KMS-11 (cell line): ENCODE results near the gene ACKR3.

Experiments
- H2AFZ ChIP-seq: fragments of 200-600 bp; sonication (generic); 2 replicates; pipeline ENCODE4 v1.6.1; 2016; ENCODE audit warnings: antibody characterized with exemption, mixed run types, low read depth
- H3K27ac ChIP-seq: fragments of 200-600 bp; sonication (generic); 2 replicates; pipeline ENCODE4 v1.6.1; 2016; ENCODE audit warnings: mild to moderate bottlenecking, mixed run types
- H3K27me3 ChIP-seq: fragments of 200-600 bp; sonication (generic); 2 replicates; pipeline ENCODE4 v1.6.1; 2017; ENCODE audit warnings: mild to moderate bottlenecking, low read depth, mixed run types, moderate library complexity; ENCODE audit not compliant: insufficient read depth
- H3K36me3 ChIP-seq: fragments of 200-600 bp; sonication (generic); 2 replicates; pipeline ENCODE4 v1.6.1; 2017; ENCODE audit warnings: mild to moderate bottlenecking, mixed run types; ENCODE audit not compliant: insufficient read depth
- H3K4me1 ChIP-seq: fragments of 200-600 bp; sonication (generic); 2 replicates; pipeline ENCODE4 v1.6.1; 2016; ENCODE audit warnings: mild to moderate bottlenecking, low read depth, mixed run types; ENCODE audit not compliant: poor library complexity, severe bottlenecking
- H3K4me2 ChIP-seq: fragments of 200-600 bp; sonication (generic); 2 replicates; pipeline ENCODE4 v1.7.0; 2016; ENCODE audit warnings: mild to moderate bottlenecking, mixed run types
- H3K4me3 ChIP-seq: fragments of 200-600 bp; sonication (generic); IDR thresholded peaks from 2 replicates; pipeline ENCODE4 v1.6.1; 2017; ENCODE audit warnings: low read depth, low read length, mixed read lengths; ENCODE audit not compliant: insufficient read depth
- H3K79me2 ChIP-seq: fragments of 200-600 bp; sonication (generic); 2 replicates; pipeline ENCODE4 v1.6.1; 2016; ENCODE audit warnings: low read depth, mixed run types; ENCODE audit not compliant: insufficient read depth
- H3K9ac ChIP-seq: fragments of 200-600 bp; sonication (generic); 2 replicates; pipeline ENCODE4 v1.6.1; 2016; ENCODE audit warnings: mild to moderate bottlenecking, mixed run types
- H4K20me1 ChIP-seq: fragments of 200-600 bp; sonication (generic); 2 replicates; pipeline ENCODE4 v1.6.1; 2016; ENCODE audit warnings: mild to moderate bottlenecking, mixed run types; ENCODE audit not compliant: insufficient read depth
- TF ChIP-seq, protein P1 (sequence below): fragments of 200-600 bp; sonication (generic); conservative IDR thresholded peaks from 2 replicates; pipeline ENCODE4 v1.6.1; 2017; ENCODE audit warnings: low read depth, mild to moderate bottlenecking, antibody characterized with exemption, low read length, moderate library complexity, mixed read lengths

Gene ACKR3

DNA sequence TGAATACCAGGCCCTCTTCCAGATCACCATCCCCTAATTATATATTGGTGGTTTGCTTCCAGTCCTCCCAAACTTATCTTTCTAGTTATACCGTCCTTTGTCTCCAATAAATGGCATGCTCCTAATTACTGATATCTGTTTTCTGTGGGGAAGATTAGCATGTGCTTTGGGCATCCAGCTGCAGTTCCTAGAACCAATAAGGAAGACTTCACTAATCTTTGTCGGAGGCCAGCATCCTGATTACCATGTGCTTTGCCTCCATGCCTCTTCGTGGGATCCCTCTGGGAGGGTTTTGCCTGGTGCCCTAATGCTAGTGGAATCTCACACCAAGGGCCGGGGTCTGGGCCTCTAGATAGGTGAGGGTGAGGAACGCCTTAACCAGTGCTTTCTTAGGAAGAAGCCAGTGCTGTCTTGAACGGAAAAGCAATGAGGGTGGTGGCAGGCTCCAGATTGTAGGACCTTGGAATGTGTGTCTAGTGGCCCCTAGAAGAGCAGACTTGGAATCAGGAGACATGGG is 47.7 kb downstream of the ACKR3 start:
- Histone ChIP-seq H3K4me2 (no peak overlapping the region), H3K36me3 (no peaks in the 10 kb centered on the region), H3K4me3 (no peak overlapping the region), H3K79me2 (no peaks in the 10 kb centered on the region), H3K4me1 (no peaks in the 10 kb centered on the region), H2AFZ (no peak overlapping the region), H3K9ac (no peak overlapping the region), H4K20me1 (no peaks in the 10 kb centered on the region), H3K27ac (no peak overlapping the region), H3K27me3 (no peaks in the 10 kb centered on the region)
- TF ChIP-seq, protein P1, sequence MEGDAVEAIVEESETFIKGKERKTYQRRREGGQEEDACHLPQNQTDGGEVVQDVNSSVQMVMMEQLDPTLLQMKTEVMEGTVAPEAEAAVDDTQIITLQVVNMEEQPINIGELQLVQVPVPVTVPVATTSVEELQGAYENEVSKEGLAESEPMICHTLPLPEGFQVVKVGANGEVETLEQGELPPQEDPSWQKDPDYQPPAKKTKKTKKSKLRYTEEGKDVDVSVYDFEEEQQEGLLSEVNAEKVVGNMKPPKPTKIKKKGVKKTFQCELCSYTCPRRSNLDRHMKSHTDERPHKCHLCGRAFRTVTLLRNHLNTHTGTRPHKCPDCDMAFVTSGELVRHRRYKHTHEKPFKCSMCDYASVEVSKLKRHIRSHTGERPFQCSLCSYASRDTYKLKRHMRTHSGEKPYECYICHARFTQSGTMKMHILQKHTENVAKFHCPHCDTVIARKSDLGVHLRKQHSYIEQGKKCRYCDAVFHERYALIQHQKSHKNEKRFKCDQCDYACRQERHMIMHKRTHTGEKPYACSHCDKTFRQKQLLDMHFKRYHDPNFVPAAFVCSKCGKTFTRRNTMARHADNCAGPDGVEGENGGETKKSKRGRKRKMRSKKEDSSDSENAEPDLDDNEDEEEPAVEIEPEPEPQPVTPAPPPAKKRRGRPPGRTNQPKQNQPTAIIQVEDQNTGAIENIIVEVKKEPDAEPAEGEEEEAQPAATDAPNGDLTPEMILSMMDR = no peak

GRCh38 chr2:236617796-236618195 is 48.2 kb downstream of the ACKR3 start:
- Histone ChIP-seq H3K27ac (no peak overlapping the region), H3K4me1 (no peaks in the 10 kb centered on the region), H3K9ac (no peak overlapping the region), H3K4me2 (no peak overlapping the region), H3K27me3 (no peaks in the 10 kb centered on the region), H4K20me1 (no peaks in the 10 kb centered on the region), H2AFZ (no peak overlapping the region), H3K36me3 (no peaks in the 10 kb centered on the region), H3K4me3 (no peak overlapping the region), H3K79me2 (no peaks in the 10 kb centered on the region)
- TF ChIP-seq, protein P1 = no peak

DNA sequence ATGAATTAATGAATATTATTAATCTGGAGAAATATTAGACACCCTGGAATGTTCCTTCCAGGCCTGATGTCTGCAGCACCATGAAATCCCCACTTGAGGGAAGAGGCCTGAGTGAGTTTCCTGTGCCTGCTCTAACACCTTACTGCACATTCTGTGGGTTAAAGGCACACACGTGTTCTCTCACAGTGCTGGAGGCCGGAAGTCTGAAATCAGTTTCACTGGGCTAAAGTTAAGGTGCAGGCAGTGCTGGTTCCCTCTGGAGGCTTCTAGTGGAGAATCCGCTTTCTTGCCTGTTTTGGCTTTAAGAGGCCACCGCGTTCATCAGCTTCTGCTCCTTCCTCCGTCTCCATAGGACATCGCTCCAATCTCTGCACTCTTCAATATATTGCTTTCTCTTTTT is 48.7 kb downstream of the ACKR3 start:
- H3K9ac ChIP-seq = no peak overlapping the region

GRCh38 chr2:236619910-236620612 is 50.4 kb downstream of the ACKR3 start:
- H3K4me1 ChIP-seq = no peaks in the 10 kb centered on the region

More for the DNA sequence above, 48.7 kb downstream of the ACKR3 start:
- H3K4me2 ChIP-seq = no peak overlapping the region
- H2AFZ ChIP-seq = no peak overlapping the region
- no peak overlapping the region for H3K27ac ChIP-seq
- H3K36me3 ChIP-seq = no peaks in the 10 kb centered on the region
- no peaks in the 10 kb centered on the region for H3K4me1 ChIP-seq
- TF ChIP-seq, protein P1 = no peak
- H3K4me3 ChIP-seq = no peak overlapping the region
- H3K79me2 ChIP-seq = no peaks in the 10 kb centered on the region
- no peaks in the 10 kb centered on the region for H3K27me3 ChIP-seq
- no peaks in the 10 kb centered on the region for H4K20me1 ChIP-seq

More at GRCh38 chr2:236619910-236620612, 50.4 kb downstream of the ACKR3 start:
- H4K20me1 ChIP-seq = no peaks in the 10 kb centered on the region
- H3K9ac ChIP-seq = no peak overlapping the region
- H3K4me3 ChIP-seq = no peak overlapping the region
- no peaks in the 10 kb centered on the region for H3K79me2 ChIP-seq
- TF ChIP-seq, protein P1 = no peak
- H2AFZ ChIP-seq = no peak overlapping the region
- H3K27ac ChIP-seq = no peak overlapping the region
- no peaks in the 10 kb centered on the region for H3K36me3 ChIP-seq
- H3K27me3 ChIP-seq = no peaks in the 10 kb centered on the region
- no peak overlapping the region for H3K4me2 ChIP-seq
